IPS-20b (cell line): ENCODE measurements around the gene CRTC1.
A peak's percentile ranks its signal among the peaks of the same experiment; 100 is the strongest.
"Not testable (repeated sequence)": the region's sequence is repeated elsewhere in the genome, so short reads cannot be mapped to it uniquely, and the experiment has no call there.

Experiments
- H3K27ac ChIP-seq: one replicate; pipeline ENCODE4 v1.5.1; 2013; ENCODE audit warnings: low read length
- H3K27me3 ChIP-seq: 2 replicates; pipeline ENCODE4 v1.6.1; 2013; ENCODE audit warnings: mild to moderate bottlenecking, low read length, inconsistent platforms; ENCODE audit not compliant: insufficient read depth
- H3K36me3 ChIP-seq: 2 replicates; pipeline ENCODE4 v1.6.1; 2013; ENCODE audit warnings: low read depth, mild to moderate bottlenecking, inconsistent platforms, low read length, moderate library complexity; ENCODE audit not compliant: insufficient read depth
- H3K4me1 ChIP-seq: 2 replicates; pipeline ENCODE4 v1.6.1; 2013; ENCODE audit warnings: mild to moderate bottlenecking, control low read depth, inconsistent platforms, low read length, moderate library complexity; ENCODE audit not compliant: insufficient read depth
- H3K4me3 ChIP-seq: 2 replicates; pipeline ENCODE4 v1.5.1; 2013; ENCODE audit warnings: mild to moderate bottlenecking, low read length, inconsistent platforms
- H3K9ac ChIP-seq: 2 replicates; pipeline ENCODE4 v1.6.1; 2013; ENCODE audit warnings: low read depth, mild to moderate bottlenecking, inconsistent platforms, low read length, moderate library complexity
- H3K9me3 ChIP-seq: 2 replicates; pipeline ENCODE4 v1.6.1; 2013; ENCODE audit warnings: mild to moderate bottlenecking, low read depth, low read length, inconsistent platforms; ENCODE audit not compliant: insufficient read depth

CRTC1 gene

GRCh38 chr19:18814063-18814462 is 130.6 kb downstream of the CRTC1 start:
- H3K9me3 ChIP-seq, result no peaks in the 10 kb centered on the region
- H3K4me3 ChIP-seq, result no peak overlapping the region
- peaks cover 45% of the 10 kb centered on the region for H3K27me3 ChIP-seq
- no peaks in the 10 kb centered on the region for H3K36me3 ChIP-seq
- H3K4me1 ChIP-seq, result no peaks in the 10 kb centered on the region
- no peak overlapping the region for H3K9ac ChIP-seq
- no peak overlapping the region for H3K27ac ChIP-seq

GRCh38 chr19:18815673-18816072 is 132.2 kb downstream of the CRTC1 start:
- H3K27me3 ChIP-seq, result peaks cover 36% of the 10 kb centered on the region
- no peak overlapping the region for H3K9ac ChIP-seq
- H3K27ac ChIP-seq, result no peak overlapping the region
- H3K9me3 ChIP-seq, result no peaks in the 10 kb centered on the region
- no peaks in the 10 kb centered on the region for H3K36me3 ChIP-seq
- H3K4me3 ChIP-seq, result no peak overlapping the region
- no peaks in the 10 kb centered on the region for H3K4me1 ChIP-seq

- not testable (repeated sequence) for H3K4me3 ChIP-seq, H3K4me1 ChIP-seq, H3K9ac ChIP-seq, H3K27ac ChIP-seq, H3K36me3 ChIP-seq, H3K9me3 ChIP-seq
- H3K27me3 ChIP-seq, result peaks cover 36% of the 10 kb centered on the region
Observed at GRCh38 chr19:18816645-18817044, 133.2 kb downstream of the CRTC1 start.

- Histone ChIP-seq H3K27me3 (peaks cover 31% of the 10 kb centered on the region), H3K36me3 (no peaks in the 10 kb centered on the region), H3K4me3 (no peak overlapping the region), H3K9ac (no peak overlapping the region), H3K27ac (no peak overlapping the region), H3K4me1 (no peaks in the 10 kb centered on the region), H3K9me3 (no peaks in the 10 kb centered on the region)
Observed at GRCh38 chr19:18817574-18817973, 134.1 kb downstream of the CRTC1 start.

DNA sequence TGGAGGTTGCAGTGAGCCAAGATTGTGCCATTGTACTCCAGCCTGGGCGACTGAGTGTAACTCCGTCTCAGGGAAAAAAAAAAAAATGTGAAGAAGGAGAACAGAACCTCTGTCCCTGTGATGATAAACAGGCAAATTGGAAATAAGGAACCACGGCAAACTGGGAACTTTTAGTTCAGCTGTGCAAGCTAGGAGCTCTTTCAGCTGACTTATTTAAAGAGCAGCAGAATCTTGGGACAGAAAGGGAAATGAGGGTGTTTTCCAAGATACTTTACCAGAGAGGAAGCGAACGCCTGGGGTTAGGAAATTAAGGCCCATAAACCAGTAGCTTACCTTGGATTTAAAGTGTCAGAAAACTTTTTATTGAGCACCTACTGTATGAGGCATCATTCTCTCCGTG is 145.3 kb downstream of the CRTC1 start:
- H3K27me3 ChIP-seq, result peaks cover 10% of the 10 kb centered on the region
- peaks cover 3% of the 10 kb centered on the region for H3K4me1 ChIP-seq
- H3K27ac ChIP-seq, result no peak overlapping the region
- no peaks in the 10 kb centered on the region for H3K36me3 ChIP-seq
- H3K9me3 ChIP-seq, result no peaks in the 10 kb centered on the region; the same call in 1 of the 2 replicates
- H3K4me3 ChIP-seq, result no peak overlapping the region
- H3K9ac ChIP-seq, result no peak overlapping the region

DNA sequence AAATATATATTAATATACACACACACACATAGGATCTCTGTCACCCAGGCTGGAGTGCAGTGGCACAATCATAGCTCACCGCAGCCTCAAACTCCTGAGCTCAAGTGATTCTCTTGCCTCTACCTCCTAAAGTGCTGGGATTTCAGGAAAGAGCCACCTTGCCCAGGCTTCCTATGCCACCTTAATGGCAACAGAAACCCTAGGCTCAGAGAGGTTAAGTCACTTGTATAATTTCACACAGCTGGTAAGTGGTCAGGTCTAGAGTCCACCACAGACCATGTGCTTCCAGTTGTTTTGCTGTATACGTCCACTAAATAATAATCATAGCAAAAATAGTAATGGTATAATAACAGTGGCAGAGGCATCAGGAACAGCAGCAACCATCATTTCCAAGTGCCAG is 147.0 kb downstream of the CRTC1 start:
- no peaks in the 10 kb centered on the region; the same call in 1 of the 2 replicates for H3K9me3 ChIP-seq
- H3K4me3 ChIP-seq, result no peak overlapping the region
- H3K27me3 ChIP-seq, result peaks cover 6% of the 10 kb centered on the region
- no peak overlapping the region for H3K27ac ChIP-seq
- peaks cover 8% of the 10 kb centered on the region for H3K36me3 ChIP-seq
- H3K4me1 ChIP-seq, result peaks cover 14% of the 10 kb centered on the region
- H3K9ac ChIP-seq, result no peak overlapping the region

- Histone ChIP-seq H3K27ac (no peak within 1 kb of the TSS), H3K27me3 (peaks cover 5% of the 10 kb centered on the region), H3K36me3 (peaks cover 16% of the 10 kb centered on the region), H3K9ac (peak within 1 kb of the TSS; percentile 85), H3K4me3 (peak within 1 kb of the TSS; percentile 90), H3K4me1 (peaks cover 14% of the 10 kb centered on the region), H3K9me3 (no peaks in the 10 kb centered on the region; the same call in 1 of the 2 replicates)
Observed at GRCh38 chr19:18831524-18832305, 148.2 kb downstream of the CRTC1 start, which contains the start of gene UPF1. UPF1 (plus strand) TSS chr19:18831959; CDS start chr19:18832210, 251 bp downstream.
